Vagina (tissue), 2 donors: ENCODE measurements around the gene RBM19.

Experiments
- POLR2A ChIP-seq, 2 donors: fragments of 450-650 bp; IDR thresholded peaks; one replicate each; pipeline ENCODE4 v1.6.1; 2017; ENCODE audit warnings: antibody characterized with exemption in 2 of 2, mild to moderate bottlenecking in 2 of 2, moderate library complexity in 2 of 2
- POLR2AphosphoS5 ChIP-seq, 2 donors: sonication (generic); formaldehyde crosslinking; IDR thresholded peaks; one replicate each; pipeline ENCODE4 v1.9.0; 2017; ENCODE audit warnings: antibody characterized with exemption in 2 of 2, mild to moderate bottlenecking in 2 of 2, low read depth in 1 of 2; ENCODE audit not compliant: insufficient read depth in 1 of 2
- TF ChIP-seq, protein P1 (sequence below), 3 experiments: fragments of 450-650 bp in 2 of 3; fragments of 200-600 bp in 1 of 3; sonication (generic) in 1 of 3; IDR thresholded peaks; one replicate each; pipeline ENCODE4 v1.5.1; 2017 to 2019; ENCODE audit warnings: antibody characterized with exemption in 3 of 3, mild to moderate bottlenecking in 2 of 3, moderate library complexity in 2 of 3

DNA sequence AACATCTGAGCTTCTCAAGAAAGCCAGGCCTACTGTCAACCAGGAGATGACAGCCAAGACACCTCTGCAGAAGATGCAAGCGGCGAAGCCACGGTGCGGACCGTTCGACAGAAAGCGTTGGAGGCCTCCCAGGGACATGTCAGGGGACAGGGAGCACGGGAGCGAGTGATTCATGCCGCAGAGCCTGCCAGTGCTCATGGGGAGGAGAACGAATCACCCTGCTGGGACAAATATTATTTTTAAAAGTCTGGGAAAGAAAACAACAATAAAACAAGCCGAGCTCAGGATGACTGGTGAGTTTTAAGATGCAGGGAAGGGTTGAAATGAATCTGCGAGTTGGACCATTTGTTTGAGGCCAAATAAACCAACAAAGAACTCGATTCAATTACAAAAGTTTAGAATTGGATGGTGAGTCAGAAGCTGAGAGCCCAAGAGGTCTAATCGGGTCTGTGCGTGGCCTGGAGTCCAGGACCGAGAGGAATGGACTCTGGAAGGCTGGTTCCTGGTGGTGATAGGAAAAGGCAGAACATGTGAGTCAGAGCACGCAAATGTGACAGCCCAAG is 91.0 kb downstream of the RBM19 start:
- TF ChIP-seq POLR2A (IDR thresholded peaks at IDR 0.05) (no peak), POLR2AphosphoS5 (IDR thresholded peaks at IDR 0.05; ENCODE audit: insufficient read depth in 1 of 2, low read depth in 1 of 2) (peak in 1 of 2 donors; percentile 65)
- TF ChIP-seq, protein P1, sequence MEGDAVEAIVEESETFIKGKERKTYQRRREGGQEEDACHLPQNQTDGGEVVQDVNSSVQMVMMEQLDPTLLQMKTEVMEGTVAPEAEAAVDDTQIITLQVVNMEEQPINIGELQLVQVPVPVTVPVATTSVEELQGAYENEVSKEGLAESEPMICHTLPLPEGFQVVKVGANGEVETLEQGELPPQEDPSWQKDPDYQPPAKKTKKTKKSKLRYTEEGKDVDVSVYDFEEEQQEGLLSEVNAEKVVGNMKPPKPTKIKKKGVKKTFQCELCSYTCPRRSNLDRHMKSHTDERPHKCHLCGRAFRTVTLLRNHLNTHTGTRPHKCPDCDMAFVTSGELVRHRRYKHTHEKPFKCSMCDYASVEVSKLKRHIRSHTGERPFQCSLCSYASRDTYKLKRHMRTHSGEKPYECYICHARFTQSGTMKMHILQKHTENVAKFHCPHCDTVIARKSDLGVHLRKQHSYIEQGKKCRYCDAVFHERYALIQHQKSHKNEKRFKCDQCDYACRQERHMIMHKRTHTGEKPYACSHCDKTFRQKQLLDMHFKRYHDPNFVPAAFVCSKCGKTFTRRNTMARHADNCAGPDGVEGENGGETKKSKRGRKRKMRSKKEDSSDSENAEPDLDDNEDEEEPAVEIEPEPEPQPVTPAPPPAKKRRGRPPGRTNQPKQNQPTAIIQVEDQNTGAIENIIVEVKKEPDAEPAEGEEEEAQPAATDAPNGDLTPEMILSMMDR (IDR thresholded peaks at IDR 0.05), result no peak
